Osteocyte (in vitro differentiated cells): ENCODE measurements around the gene PRUNE2. TPM values are rescaled to one million over a fixed set of nuclear protein-coding genes. Genes with fewer than 3 reads are reported as not detected.
A peak's percentile ranks its signal among the peaks of the same experiment; 100 is the strongest.

ENCODE experiments used
- DNase-seq: peaks from one replicate; pipeline ENCODE4 v3.0.0; 2021; ENCODE audit warnings: mixed read lengths; ENCODE audit not compliant: unreplicated experiment; ENCODE audit errors: extremely low spot score
- H3K27ac Mint-ChIP-seq: one replicate; pipeline ENCODE4 v1.8.0; 2021; ENCODE audit warnings: mild to moderate bottlenecking, mixed read lengths; ENCODE audit not compliant: unreplicated experiment
- H3K27me3 Mint-ChIP-seq: one replicate; pipeline ENCODE4 v1.8.0; 2021; ENCODE audit warnings: mixed read lengths; ENCODE audit not compliant: unreplicated experiment
- H3K36me3 Mint-ChIP-seq: one replicate; pipeline ENCODE4 v1.8.0; 2021; ENCODE audit warnings: mixed read lengths; ENCODE audit not compliant: unreplicated experiment
- H3K4me1 Mint-ChIP-seq: one replicate; pipeline ENCODE4 v1.8.0; 2021; ENCODE audit warnings: mixed read lengths; ENCODE audit not compliant: unreplicated experiment
- H3K4me3 Mint-ChIP-seq: one replicate; pipeline ENCODE4 v1.8.0; 2021; ENCODE audit warnings: mild to moderate bottlenecking, moderate library complexity, mixed read lengths; ENCODE audit not compliant: unreplicated experiment
- H3K9me3 Mint-ChIP-seq: one replicate; pipeline ENCODE4 v1.8.0; 2021; ENCODE audit warnings: mixed read lengths; ENCODE audit not compliant: unreplicated experiment
- CTCF ChIP-seq: fragments of 200-600 bp; sonication (generic); IDR thresholded peaks from 2 replicates; pipeline ENCODE4 v1.5.0; 2021; ENCODE audit warnings: antibody characterized with exemption, mild to moderate bottlenecking, moderate library complexity
- total RNA-seq: library from RNA; stranded (reverse); gene quantifications from 2 replicates; pipeline ENCODE4 v1.2.1, GENCODE V29; 2021

PRUNE2 gene
- total RNA-seq, 1 donor from 2014 or later = 1.0 TPM

GRCh38 chr9:76932757-76933156 is 26.8 kb upstream of the PRUNE2 start:
- no peaks in the 10 kb centered on the region for H3K36me3 Mint-ChIP-seq
- H3K9me3 Mint-ChIP-seq = no peaks in the 10 kb centered on the region
- H3K27me3 Mint-ChIP-seq = no peaks in the 10 kb centered on the region
- peaks cover 1% of the 10 kb centered on the region for H3K4me1 Mint-ChIP-seq
- no peak overlapping the region for H3K27ac Mint-ChIP-seq
- no peak for TF ChIP-seq CTCF
- DNase-seq = no peak
- no peak overlapping the region for H3K4me3 Mint-ChIP-seq

- Mint-ChIP-seq H3K27ac (no peak overlapping the region), H3K4me3 (no peak overlapping the region)
- no peak for TF ChIP-seq CTCF
These were observed 26.4 kb upstream of the PRUNE2 start for GRCh38 chr9:76932265-76932664.

GRCh38 chr9:76927540-76928240 is 21.8 kb upstream of the PRUNE2 start:
- Mint-ChIP-seq H3K4me1 (peaks cover 18% of the 10 kb centered on the region), H3K9me3 (no peaks in the 10 kb centered on the region), H3K4me3 (no peak overlapping the region), H3K36me3 (no peaks in the 10 kb centered on the region), H3K27me3 (no peaks in the 10 kb centered on the region), H3K27ac (no peak overlapping the region)
- no peak for TF ChIP-seq CTCF
- DNase-seq = no peak

More at GRCh38 chr9:76932265-76932664, 26.4 kb upstream of the PRUNE2 start:
- peaks cover 6% of the 10 kb centered on the region for H3K4me1 Mint-ChIP-seq
- H3K9me3 Mint-ChIP-seq = no peaks in the 10 kb centered on the region
- no peaks in the 10 kb centered on the region for H3K36me3 Mint-ChIP-seq
- no peaks in the 10 kb centered on the region for H3K27me3 Mint-ChIP-seq
- no peak for DNase-seq

- Mint-ChIP-seq H3K4me3 (no peak overlapping the region), H3K36me3 (no peaks in the 10 kb centered on the region), H3K27me3 (peaks cover under 1% of the 10 kb centered on the region), H3K27ac (peak overlapping the region; percentile 69), H3K9me3 (no peaks in the 10 kb centered on the region), H3K4me1 (peaks cover 18% of the 10 kb centered on the region)
- TF ChIP-seq CTCF = no peak
- no peak for DNase-seq
These were observed 20.9 kb upstream of the PRUNE2 start for GRCh38 chr9:76926846-76927245.

- Mint-ChIP-seq H3K27ac (peak overlapping the region; percentile 69), H3K4me1 (peaks cover 18% of the 10 kb centered on the region), H3K9me3 (no peaks in the 10 kb centered on the region), H3K36me3 (no peaks in the 10 kb centered on the region), H3K27me3 (peaks cover 5% of the 10 kb centered on the region), H3K4me3 (no peak overlapping the region)
- no peak for TF ChIP-seq CTCF
- no peak for DNase-seq
These were observed 20.4 kb upstream of the PRUNE2 start for GRCh38 chr9:76926324-76926741.
